HG02678 (cell line): ENCODE results near the gene JAKMIP1.
"Not testable (repeated sequence)": the region's sequence is repeated elsewhere in the genome, so short reads cannot be mapped to it uniquely, and the experiment has no call there.

Source experiments
- ATAC-seq: cut with Tn5 transposase; IDR thresholded peaks from one replicate; pipeline ENCODE4 v1.9.1; 2021; ENCODE audit warnings: mild to moderate bottlenecking, moderate library complexity; ENCODE audit not compliant: unreplicated experiment

Gene JAKMIP1

DNA sequence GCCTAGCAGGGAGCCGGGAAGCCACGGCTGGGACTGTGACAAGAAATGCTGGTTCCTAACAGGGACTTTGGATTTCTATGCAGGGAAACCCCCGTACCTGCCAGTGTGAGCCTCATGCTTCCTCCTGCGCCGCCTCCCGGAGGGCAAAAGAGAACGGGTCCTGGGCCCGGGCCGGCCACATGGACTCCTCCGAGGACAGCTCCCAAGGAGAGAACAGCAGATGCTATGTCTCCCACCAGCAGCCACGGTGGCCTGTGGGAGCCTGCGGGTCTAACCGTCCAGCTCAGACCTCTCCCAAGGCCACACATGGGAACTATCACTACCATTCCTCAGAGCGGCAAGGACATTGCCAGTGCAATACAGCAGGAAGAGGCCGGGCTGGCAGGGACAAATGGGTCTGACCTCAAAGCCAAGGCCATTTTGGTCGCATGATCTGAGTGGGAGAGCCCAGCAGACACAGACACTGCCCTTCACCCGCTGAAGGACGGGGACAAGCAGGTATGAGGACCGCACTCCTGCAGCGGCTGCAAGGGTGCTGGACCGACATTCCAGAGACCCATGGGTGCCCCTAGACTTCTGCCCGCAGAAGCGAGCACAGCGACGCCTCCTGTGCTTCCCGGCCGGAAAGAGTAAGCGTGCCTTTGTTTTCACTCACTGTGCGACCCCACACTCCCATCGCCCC lies 177.6 kb downstream of the JAKMIP1 start:
- ATAC-seq, result no peak

DNA sequence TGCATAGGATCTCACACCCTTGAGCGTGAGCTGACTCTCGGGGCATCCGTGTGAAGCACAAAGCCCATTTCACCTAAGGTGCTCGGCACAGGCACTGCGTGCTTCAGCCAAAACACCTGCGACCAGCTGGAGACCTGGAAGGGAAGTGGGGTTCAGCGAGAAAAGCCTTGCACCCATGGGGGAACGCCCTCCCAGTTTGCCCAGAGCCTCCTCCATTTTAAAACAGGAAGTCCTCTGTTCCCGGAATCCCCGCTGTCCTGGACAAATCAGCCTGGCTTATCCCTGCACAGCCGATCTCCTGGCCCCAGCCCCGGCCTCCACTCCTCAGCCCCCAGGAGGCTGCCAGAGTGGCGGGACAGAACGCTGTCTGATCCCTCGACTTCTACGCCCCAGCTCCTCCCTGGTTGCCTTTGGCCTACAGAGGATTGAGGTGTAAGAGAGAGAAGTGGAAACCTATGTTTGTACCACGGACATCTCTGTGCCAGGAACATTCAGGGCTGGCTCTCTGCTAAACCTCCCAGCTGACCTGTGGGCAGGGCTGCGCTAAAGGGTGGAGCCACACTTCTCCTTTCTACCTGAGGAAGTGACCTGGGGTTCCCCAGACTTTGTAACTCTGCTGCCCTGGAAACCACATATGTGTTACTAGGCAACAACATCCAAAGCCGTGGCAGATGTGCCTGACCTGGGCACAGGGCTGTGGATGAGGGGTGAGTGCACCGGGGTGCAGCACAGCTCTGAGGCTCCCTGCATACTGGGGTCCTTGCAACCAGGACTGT lies 178.3 kb downstream of the JAKMIP1 start:
- ATAC-seq, result no peak

DNA sequence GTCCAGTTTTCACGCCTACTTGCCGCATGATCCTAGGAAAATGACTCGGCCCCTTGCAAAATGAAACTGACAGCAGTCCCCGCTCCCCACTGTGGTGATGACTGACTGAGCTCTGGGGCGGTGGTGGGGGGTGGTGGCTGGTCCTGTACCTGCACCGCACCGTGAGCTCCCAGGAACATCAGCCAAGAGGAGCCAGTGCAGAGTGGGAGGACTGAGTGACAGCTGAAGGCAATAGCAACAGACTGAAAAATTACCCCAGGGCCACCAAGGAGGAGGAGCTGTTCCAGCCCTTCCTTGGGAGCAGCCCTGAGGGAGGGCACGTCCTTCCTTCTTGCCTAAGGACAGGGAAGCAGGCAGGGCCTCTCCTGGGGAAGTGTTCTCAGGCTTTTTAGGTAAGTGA lies 179.7 kb downstream of the JAKMIP1 start:
- ATAC-seq, result no peak

DNA sequence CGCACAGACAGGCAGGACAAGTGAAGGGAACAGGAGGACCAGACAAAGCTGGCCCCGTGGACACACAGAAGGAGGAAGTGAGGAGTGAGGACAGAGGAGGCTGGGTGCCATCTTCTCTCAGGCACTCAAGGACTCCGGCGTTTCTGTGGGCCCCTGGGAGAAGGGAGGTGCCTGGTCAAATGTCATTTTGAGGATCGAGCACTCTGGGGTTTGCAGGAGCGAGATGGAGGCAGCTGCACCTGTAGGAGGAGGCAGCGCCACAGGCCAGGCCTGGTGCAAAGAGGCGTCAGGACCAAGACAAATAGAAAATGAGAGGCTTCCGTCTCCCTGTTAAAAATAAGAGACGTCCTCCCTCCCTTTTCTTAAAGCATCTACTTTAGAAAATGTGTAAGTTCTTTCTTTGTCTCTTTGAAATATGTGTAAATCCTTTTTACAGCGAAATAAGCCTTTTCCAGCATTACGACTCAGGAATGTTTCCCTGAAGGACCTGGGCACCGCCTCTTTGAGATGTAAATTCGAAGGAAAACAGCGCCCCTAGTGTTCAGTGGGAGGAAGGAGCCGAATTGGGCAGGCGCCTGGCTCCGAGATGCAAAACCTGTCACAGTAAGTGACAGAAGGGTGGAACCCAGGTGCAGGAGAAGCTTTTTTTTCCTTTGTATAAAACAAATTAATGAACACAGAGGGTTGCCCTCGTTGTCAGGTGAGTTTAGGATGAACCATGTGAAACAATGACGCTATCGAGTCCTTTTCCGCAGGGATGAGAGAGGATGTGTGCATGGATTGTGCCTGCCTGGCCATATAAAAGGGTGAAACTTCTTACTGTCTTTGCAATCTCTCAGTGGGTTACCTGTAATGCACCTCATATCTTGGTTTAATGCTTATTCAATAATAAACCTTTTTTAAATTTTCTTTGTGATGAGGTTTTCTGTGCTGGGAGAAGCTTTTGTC lies 180.8 kb downstream of the JAKMIP1 start:
- ATAC-seq, result no peak

DNA sequence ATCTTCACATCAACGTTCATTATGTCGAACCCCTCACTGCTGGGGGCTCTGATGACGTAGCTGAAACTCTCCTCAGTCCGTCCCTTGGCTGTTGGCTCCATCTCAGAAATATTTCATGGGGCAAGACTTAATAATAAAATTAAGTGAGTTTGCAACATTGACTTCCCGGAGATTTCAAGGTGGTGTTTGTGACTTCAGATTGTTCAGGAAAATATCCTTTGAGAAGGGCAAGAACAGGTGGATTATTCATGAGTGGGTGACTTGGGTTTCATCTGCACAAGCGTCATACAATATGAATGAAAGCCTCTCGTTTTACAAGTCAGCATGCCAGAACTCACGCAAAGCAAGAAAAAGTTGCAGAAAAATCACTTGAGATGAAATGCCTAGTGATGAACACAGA lies 182.0 kb downstream of the JAKMIP1 start, which contains the start of gene C4orf50:
Gene C4orf50, minus strand, starts transcription at position 101 of the 400 bp plus-strand sequence.
- no peak for ATAC-seq

DNA sequence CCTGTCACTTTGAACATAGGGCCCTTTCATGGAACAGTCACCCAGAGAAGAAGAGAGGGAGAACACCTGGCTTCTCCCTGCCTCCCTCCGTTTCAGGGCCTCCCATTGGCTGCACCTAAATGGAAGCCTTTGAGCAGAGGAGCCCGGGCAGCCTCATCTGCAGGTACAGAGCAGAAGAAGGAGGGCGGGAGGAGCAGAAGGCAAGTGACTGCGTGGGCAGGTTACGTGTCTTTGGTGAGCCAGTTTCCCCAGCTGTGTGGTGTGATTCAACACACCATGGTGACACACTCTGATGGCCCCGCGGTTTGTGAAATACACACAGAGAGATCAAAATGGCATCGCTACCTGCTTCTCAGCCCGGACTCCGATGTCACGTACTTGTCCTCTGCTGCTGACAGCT lies 182.5 kb downstream of the JAKMIP1 start:
- ATAC-seq, result no peak

DNA sequence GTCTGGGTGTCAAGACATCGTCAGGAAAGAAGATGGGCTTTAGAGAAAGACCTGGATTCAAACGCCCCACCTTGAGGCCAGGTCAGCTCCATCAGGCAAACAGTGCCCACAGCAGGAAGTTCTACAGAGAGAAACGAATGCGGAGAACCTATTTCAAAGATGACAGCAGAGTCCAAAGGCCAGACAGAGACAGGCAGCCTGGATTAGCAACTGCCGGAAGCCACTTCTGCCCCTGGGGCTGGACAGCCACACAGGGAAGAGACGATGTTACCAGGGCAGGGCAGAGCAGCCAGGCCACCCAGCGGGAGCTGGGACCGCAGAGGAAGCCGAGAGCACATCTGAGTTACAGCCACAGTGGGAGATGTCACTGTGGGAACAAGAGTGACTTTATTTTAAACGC lies 183.3 kb downstream of the JAKMIP1 start:
- ATAC-seq, result no peak

DNA sequence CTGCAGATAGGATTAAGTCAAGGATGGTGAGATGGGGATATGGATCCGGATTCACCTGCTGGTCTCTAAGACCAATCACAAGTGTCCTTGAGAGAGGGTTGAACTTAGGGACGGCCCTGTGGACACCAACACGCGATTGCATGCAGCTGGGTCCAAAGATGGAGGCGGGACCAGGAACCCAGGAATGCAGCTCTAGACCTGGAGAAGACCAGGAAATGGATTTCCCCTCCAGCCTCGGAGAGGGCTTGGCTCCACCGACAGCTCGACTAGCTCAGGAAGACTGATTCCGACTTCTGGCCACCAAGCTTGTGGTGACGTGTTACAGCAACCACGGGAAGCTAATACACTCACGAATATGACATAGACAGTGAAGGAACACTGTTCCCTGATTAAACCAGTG lies 186.8 kb downstream of the JAKMIP1 start:
- ATAC-seq, result no peak

DNA sequence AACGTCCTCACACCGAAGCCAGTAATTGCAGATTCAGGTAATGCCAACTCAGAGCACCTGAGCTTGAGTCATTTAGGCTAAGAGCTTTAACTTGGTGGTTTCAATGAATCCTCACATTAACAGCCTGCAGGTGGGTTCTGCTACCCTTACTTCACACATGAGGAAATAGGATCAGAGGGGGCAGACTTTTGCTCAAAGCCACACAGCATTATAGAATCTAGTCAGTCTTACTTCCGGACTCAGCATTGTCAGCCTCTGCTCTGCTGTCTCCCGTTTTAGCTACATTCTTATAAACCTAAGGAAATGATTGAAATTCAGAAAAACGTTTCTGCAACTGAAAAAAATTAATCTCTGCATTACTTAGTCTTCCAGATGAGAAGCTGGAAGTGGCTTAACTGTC lies 188.1 kb downstream of the JAKMIP1 start:
- ATAC-seq, result no peak

DNA sequence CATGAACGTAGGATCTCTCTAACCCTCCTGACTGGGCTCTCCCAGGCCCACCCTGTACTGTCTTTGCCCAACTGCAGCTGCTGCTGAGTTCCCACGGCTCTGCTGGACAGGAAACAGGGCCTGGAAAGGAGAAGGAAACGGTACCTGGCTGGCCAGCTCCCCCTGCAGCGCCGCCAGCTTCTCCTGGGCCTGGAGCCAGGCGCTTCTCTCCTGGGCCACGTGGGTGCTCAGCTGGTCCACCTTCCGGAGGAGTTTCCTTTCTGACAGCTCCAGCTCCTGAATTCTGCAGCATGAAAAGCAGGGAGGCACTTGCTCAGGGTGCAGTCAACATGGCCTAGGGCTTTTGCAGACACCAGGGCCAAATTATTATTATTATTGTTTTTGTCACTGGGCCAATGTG lies 188.7 kb downstream of the JAKMIP1 start:
- no peak for ATAC-seq

DNA sequence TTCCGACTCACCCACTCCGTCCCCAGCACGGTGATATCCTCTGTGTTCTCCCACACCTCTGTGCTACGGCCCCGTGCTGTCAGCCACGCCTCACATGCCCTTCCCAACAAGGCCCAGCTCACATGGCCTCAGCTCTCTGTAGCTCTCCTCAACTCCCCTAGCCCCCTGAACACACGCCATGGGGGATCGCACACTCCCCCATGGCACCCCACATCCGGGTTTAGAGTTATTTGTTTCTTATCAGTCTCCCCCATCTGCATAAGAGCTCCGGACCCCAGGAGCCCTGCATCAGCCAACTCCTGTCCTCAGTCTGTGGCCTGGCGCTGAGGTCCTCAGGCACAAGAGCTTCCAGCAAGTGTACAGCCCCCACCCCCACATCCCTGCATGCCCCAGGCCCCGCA lies 189.1 kb downstream of the JAKMIP1 start:
- no peak for ATAC-seq

DNA sequence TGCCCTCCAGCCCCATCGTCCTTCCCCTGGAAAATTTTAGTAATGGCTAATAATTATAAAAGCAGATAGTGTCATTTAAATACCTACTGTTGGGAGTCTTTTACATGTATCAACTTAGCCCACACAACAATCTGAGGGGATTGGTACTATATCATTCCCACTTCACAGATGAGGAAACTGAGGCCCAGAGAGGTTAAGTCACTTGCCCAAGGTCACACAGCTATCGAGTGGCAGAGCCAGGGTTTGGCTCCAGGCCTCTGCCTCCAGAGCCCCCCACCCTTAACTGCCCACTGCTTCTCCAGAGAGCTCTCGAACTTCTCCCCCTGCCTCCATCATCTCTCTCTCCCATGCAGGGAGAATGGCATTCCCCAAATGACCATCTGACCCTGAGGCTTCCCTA lies 189.6 kb downstream of the JAKMIP1 start:
- no peak for ATAC-seq

DNA sequence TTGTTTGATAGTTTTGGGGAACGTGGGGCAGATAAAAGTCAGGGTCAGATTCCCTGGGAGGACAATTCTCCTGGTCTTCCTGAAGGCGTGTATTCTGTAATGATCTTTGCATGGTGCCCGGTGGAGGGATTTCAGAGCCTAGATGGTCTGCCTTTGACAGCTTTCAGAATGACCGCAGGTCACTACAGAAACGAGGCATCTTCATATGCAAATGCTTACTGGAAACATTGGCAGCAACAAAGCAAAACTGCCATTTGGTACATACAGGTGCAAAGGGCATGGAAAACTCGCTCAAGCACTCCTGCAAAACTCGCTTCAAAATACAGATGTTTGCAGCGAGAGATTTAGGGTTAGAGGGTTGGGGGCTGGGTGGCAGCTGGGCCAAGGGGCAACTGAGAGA lies 190.9 kb downstream of the JAKMIP1 start:
- ATAC-seq, result no peak

DNA sequence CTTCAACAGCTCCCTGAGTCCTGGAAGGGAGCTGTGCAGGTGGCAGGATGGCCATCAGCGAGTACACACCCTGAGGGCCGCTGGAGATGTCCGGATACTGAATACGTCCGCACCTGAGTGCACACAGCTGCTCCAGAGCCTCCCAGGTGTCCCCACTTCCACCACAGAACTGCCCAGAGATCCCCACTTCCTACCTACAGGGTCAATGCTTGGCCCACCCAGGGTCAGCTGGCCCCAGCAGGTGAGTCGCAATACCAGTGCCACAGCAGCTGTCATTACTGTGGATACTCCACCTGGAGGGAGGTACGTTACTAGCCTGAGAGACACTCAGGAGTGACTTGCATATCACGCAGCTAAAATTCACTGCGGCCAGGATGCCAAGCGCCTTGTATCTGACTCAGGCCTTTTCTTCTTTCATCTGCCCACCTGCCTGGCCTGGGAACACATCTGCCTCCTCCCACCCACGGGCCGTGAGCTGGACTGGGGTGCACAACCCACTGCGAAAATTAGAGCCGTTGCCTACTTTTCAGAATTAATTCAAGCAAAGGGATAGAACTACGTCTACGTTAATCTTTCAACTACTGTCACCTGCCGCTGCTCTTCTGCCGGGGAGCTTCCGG lies 191.5 kb downstream of the JAKMIP1 start:
- no peak for ATAC-seq

DNA sequence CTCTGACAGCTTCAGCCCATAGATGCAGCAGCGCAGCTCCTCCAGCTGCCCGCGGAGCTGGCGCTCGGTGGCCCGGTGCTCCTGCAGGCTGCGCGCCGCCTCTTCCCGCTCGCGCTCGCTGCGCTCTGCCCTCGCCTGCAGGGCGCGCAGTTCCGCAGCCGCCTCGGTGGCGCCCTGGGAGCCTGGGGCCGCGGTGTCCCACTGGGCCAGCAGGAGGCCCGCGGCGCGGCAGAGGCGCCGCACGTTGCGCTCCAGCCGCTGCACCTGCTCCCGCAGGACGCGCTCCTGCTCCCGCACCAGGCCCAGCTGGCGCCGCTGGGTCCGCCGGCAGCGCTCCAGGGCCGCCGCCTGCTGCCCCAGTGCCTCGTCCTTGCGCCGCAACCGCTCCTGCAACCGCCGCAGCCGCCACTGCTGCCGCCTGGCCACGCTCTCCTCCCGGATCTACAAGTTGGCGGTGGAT lies 192.2 kb downstream of the JAKMIP1 start:
- ATAC-seq, result no peak

DNA sequence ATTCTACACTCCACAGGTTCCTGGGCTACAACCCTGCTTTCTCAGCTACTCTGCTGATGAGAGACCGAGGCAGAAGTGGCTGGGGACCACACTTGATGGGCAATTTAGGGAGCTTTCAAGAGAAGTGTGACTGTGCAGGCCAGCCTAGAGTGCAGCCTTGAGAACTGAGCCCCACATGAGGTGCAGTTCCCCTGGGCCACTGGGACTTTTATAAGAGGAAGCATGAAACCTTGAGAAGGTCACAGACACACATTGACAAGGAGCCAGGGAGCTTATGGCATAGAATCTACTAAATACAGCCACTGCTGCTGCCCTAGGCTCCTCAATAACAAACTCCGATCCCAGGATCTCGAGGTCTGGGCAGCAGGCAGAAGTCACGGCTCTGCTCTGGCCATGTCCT lies 195.2 kb downstream of the JAKMIP1 start:
- no peak for ATAC-seq

DNA sequence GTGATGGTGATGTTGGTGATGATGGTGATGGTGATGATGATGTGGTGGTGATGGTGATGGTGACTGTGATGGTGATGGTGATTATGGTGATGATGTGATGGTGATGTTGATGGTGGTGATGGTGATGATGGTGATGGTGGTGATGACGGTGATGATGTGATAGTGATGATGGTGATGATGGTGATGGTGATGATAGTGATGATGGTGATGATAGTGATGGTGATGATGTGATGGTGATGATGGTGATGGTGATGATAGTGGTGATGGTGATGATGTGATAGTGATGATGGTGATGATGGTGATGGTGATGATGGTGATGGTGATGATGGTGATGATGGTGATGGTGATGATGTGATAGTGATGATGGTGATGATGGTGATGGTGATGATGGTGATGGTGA lies 196.9 kb downstream of the JAKMIP1 start:
- ATAC-seq, result not testable (repeated sequence)

DNA sequence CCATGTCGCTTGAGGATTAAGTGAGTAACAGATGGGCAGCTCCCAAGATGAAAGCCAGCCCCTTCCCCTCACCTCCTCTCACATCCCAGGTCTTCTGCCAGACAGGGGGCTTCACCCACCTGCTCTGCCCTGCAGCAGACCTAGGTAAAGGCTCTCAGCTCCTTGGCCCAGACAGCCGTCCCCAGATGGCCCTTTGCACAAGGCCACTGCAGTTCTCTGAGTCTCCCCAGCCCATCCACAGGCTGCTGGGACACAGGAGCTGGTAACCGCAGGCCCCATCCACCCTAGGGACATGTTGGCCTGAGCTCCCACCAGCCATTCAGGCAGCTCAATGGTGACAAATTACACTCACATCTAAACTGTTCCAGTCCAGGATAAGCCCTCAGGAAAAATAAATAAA lies 197.4 kb downstream of the JAKMIP1 start:
- no peak for ATAC-seq

DNA sequence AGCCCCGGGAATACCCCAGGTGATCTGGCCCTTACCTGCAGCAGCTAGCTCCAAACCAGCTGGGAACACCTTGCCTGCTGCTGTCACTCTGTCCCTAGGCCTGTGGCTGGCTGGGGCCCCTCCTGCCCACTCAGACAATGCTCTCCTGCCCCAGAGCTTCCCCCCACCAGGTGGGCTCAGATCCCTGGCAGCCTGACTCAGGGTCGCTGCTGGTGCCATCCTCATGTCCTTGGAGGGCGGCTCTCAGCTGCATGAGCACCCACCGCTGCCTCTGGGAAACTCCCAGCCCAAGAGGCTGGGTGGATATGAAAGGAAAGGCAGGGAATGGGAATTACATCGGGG lies 197.9 kb downstream of the JAKMIP1 start:
- no peak for ATAC-seq

DNA sequence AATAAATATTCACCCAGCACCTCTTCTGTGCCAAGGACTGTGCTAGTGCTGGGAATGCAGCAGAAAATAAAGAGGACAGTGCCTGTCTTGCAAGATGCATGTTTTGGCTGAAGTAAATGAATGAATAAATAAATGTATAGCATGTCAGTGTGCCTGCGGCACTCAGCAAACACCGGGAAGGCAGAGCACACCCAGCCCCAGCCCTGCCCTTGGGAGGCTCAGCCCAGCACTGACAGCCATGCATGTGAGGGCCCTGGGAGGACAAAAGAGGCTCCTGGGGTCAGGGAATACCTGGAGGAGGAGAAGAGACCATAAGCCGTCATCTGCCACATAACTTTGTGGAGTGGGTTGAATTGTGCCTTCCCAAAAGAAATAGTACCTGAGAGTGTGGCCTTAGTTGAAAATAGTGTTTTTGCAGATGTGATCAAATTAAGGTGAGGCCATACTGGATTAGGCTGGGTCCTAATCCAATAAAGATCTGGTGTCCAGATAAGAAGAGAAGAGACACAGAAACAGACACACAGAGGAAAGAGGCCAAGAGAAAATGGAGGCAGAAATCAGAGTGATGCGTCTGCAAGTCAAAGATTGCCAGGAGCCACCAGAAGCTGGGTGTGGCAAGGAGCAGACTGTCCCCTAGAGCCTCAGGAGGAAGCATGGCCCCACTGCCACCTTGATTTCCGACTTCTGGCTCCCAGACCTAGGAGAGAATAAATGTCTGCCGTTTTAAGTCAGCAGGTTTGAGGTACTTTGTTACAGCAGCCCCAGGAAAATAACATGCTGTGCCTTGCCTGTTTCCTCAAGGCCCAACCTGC lies 198.5 kb downstream of the JAKMIP1 start:
- ATAC-seq, result no peak
